GM19438 (cell line): ENCODE results near the gene ZNF19.
"Not testable (repeated sequence)": the region's sequence is repeated elsewhere in the genome, so short reads cannot be mapped to it uniquely, and the experiment has no call there.

Source experiments
- ATAC-seq: cut with Tn5 transposase; IDR thresholded peaks from one replicate; pipeline ENCODE4 v1.9.1; 2021; ENCODE audit warnings: low read depth; ENCODE audit not compliant: unreplicated experiment

Gene ZNF19

GRCh38 chr16:71489122-71489521, at the start of gene ZNF19:
TSS of gene ZNF19 (minus strand) at chr16:71489324. CDS start at chr16:71482114, 7,210 bp downstream.
- ATAC-seq: no peak

- no peak for ATAC-seq
Observed at GRCh38 chr16:71537643-71538042, 48.5 kb upstream of the ZNF19 start.

GRCh38 chr16:71536752-71537499, 47.8 kb upstream of the ZNF19 start:
- no peak for ATAC-seq

GRCh38 chr16:71532366-71532765, 43.2 kb upstream of the ZNF19 start:
- ATAC-seq: no peak

- ATAC-seq: no peak
Observed at GRCh38 chr16:71528863-71529262, 39.7 kb upstream of the ZNF19 start.

- no peak for ATAC-seq
Observed at GRCh38 chr16:71528257-71528656, 39.1 kb upstream of the ZNF19 start.

GRCh38 chr16:71526111-71526631, 37.0 kb upstream of the ZNF19 start, which contains the start of gene CHST4:
TSS of gene CHST4 (plus strand) at chr16:71526426. CDS start at chr16:71536678, 10,252 bp downstream.
- ATAC-seq: no peak

GRCh38 chr16:71524566-71525553, 35.7 kb upstream of the ZNF19 start:
- ATAC-seq: no peak

- ATAC-seq: no peak
Observed at GRCh38 chr16:71520550-71520949, 31.4 kb upstream of the ZNF19 start.

- no peak for ATAC-seq
Observed at GRCh38 chr16:71515026-71515425, 25.9 kb upstream of the ZNF19 start.

GRCh38 chr16:71514476-71514875, 25.4 kb upstream of the ZNF19 start:
- no peak for ATAC-seq

GRCh38 chr16:71513302-71513701, 24.2 kb upstream of the ZNF19 start:
- no peak for ATAC-seq

- no peak for ATAC-seq
Observed at GRCh38 chr16:71507061-71507460, 17.9 kb upstream of the ZNF19 start.

- ATAC-seq: no peak
Observed at GRCh38 chr16:71504901-71505300, 15.8 kb upstream of the ZNF19 start.

GRCh38 chr16:71504051-71504450, 14.9 kb upstream of the ZNF19 start:
- not testable (repeated sequence) for ATAC-seq

GRCh38 chr16:71501547-71501946, 12.4 kb upstream of the ZNF19 start:
- ATAC-seq: no peak

- no peak for ATAC-seq
Observed at GRCh38 chr16:71500964-71501363, 11.8 kb upstream of the ZNF19 start.

- no peak for ATAC-seq
Observed at GRCh38 chr16:71499775-71500364, 10.7 kb upstream of the ZNF19 start.

GRCh38 chr16:71498031-71498430, 8.9 kb upstream of the ZNF19 start:
- no peak for ATAC-seq

GRCh38 chr16:71493213-71493612, 4.1 kb upstream of the ZNF19 start:
- ATAC-seq: no peak

GRCh38 chr16:71492786-71493185, 3.7 kb upstream of the ZNF19 start:
- no peak for ATAC-seq
